ENCODE data around the gene VSIG8.

The VSIG8 gene

DNA sequence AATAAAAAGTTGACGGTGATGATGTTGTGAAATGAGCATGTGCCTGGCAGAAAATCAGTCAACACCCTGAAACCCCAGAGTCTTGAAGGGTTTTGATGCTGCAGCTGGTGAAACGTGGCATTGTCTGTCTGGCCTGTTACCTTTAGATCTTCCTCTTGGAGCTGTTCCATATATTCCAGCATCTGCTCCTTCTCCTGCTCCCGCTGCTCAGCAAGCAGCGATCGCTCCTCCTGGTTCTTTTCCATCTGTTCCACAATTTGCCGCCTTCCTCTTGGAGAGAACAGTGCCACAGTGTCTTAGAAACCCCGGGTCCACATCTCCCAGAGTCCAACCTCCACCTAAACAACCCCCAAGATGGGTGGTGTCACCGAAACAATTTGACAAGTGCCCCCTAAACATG lies 21.8 kb upstream of the VSIG8 start:
- TF ChIP-seq CTCF (IDR thresholded peaks at IDR 0.05; ENCODE audit: low read depth, low read length) (no peak), EZH2phosphoT487 (IDR thresholded peaks at IDR 0.05; ENCODE audit: low read depth) (no peak)
- Histone ChIP-seq H3K79me2 (ENCODE audit: low read length) (no peaks in the 10 kb centered on the region), H3K27ac (ENCODE audit: low read length) (no peak overlapping the region), H3K4me3 (ENCODE audit: low read length) (no peak overlapping the region), H3K4me1 (ENCODE audit: low read length) (peaks cover 32% of the 10 kb centered on the region), H3K36me3 (replicated peaks; ENCODE audit: low read depth, low read length) (no peaks in the 10 kb centered on the region), H4K20me1 (ENCODE audit: insufficient read depth, low read length) (no peaks in the 10 kb centered on the region), H3K4me2 (ENCODE audit: low read length) (no peak overlapping the region), H3K9ac (ENCODE audit: low read length) (no peak overlapping the region), H3K27me3 (ENCODE audit: low read depth, low read length) (peaks cover 5% of the 10 kb centered on the region; the same call in 1 of the 2 replicates), H2AFZ (ENCODE audit: low read depth, low read length) (no peak overlapping the region), H3K9me3 (ENCODE audit: insufficient read depth, low read length) (no peaks in the 10 kb centered on the region)

DNA sequence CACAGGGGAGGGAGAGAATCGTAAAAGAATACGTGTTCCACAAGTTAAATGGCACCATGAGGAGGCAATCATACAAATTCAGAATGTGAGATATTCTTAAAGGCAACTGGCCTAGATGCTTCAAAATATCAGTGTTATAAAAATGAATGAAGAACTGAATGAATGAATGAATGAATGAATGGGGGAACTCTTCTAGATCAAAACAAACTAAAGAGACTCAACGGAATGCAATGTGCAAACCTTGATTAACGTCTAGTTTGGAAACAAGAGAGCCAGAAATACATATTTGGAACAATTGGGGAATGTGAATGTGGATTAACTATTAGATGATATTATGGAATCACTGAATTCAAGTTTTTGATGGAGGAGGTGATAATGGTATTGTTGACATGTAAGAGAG lies 20.7 kb upstream of the VSIG8 start:
- no peak overlapping the region for H3K27ac ChIP-seq (ENCODE audit: low read length)
- no peaks in the 10 kb centered on the region for H3K36me3 ChIP-seq (replicated peaks; ENCODE audit: low read depth, low read length)
- H3K4me2 ChIP-seq (ENCODE audit: low read length) = no peak overlapping the region
- H3K4me3 ChIP-seq (ENCODE audit: low read length) = no peak overlapping the region
- no peaks in the 10 kb centered on the region for H4K20me1 ChIP-seq (ENCODE audit: insufficient read depth, low read length)
- H2AFZ ChIP-seq (ENCODE audit: low read depth, low read length) = no peak overlapping the region
- peaks cover 5% of the 10 kb centered on the region; the same call in 1 of the 2 replicates for H3K27me3 ChIP-seq (ENCODE audit: low read depth, low read length)
- peaks cover 21% of the 10 kb centered on the region for H3K4me1 ChIP-seq (ENCODE audit: low read length)
- no peaks in the 10 kb centered on the region for H3K9me3 ChIP-seq (ENCODE audit: insufficient read depth, low read length)
- no peaks in the 10 kb centered on the region for H3K79me2 ChIP-seq (ENCODE audit: low read length)
- TF ChIP-seq CTCF (IDR thresholded peaks at IDR 0.05; ENCODE audit: low read depth, low read length) (no peak), EZH2phosphoT487 (IDR thresholded peaks at IDR 0.05; ENCODE audit: low read depth) (no peak)
- H3K9ac ChIP-seq (ENCODE audit: low read length) = no peak overlapping the region

GRCh38 chr1:159882527-159882862 lies 20.0 kb upstream of the VSIG8 start:
- Histone ChIP-seq H2AFZ (ENCODE audit: low read depth, low read length) (no peak overlapping the region), H3K9me3 (ENCODE audit: insufficient read depth, low read length) (no peaks in the 10 kb centered on the region), H3K79me2 (ENCODE audit: low read length) (no peaks in the 10 kb centered on the region), H3K27me3 (ENCODE audit: low read depth, low read length) (peaks cover 5% of the 10 kb centered on the region; the same call in 1 of the 2 replicates), H3K36me3 (replicated peaks; ENCODE audit: low read depth, low read length) (no peaks in the 10 kb centered on the region), H3K4me3 (ENCODE audit: low read length) (no peak overlapping the region), H3K4me2 (ENCODE audit: low read length) (no peak overlapping the region), H3K4me1 (ENCODE audit: low read length) (peaks cover 17% of the 10 kb centered on the region), H3K27ac (ENCODE audit: low read length) (no peak overlapping the region), H3K9ac (ENCODE audit: low read length) (no peak overlapping the region), H4K20me1 (ENCODE audit: insufficient read depth, low read length) (no peaks in the 10 kb centered on the region)
- TF ChIP-seq EZH2phosphoT487 (IDR thresholded peaks at IDR 0.05; ENCODE audit: low read depth) (no peak), CTCF (IDR thresholded peaks at IDR 0.05; ENCODE audit: low read depth, low read length) (no peak)

DNA sequence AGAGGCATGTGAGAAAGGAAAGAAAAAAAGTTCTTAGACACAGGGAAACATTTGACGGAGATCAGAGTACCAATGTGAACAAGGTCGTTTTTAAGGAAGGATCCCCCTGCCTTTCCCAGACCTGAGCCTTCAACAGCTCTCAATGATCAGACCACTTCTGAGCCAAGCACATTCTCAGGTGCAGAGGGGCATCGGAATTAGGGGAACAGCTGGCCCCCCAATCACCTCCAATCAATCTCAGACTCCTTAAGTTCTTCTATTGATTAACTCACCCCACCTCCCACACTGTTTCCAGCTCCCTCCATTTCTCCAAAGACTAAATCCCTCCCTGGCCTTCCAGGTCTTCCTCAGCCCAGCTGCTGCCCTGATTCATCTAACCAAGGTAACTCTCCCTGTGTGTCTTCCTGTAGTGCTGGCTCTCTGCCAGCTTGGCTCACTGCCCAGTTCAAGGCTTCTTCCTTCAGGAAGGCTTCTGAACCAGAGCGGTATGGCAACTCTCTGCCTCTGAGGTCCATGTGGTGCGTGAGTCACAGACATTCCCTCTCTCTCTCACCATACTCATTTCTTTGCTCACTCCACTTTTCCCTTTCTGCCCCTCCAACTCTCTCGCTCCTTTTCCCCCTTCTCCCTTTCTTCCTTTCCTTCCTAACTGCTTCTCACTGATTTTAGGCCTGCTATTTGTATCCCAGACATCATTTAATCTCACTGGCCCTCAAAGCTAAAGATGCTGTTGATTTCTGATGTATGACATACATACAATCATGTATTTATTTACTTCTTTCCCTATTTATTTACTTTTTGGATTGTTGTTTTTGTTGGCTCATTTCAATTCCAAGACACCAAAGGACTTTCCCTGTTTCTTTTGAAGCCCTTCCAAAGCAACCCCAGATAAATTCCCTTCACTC lies 19.4 kb upstream of the VSIG8 start:
- TF ChIP-seq CTCF (IDR thresholded peaks at IDR 0.05; ENCODE audit: low read depth, low read length) = no peak
- no peak for TF ChIP-seq EZH2phosphoT487 (IDR thresholded peaks at IDR 0.05; ENCODE audit: low read depth)
- H3K36me3 ChIP-seq (replicated peaks; ENCODE audit: low read depth, low read length) = no peaks in the 10 kb centered on the region
- H3K27me3 ChIP-seq (ENCODE audit: low read depth, low read length) = peaks cover 5% of the 10 kb centered on the region; the same call in 1 of the 2 replicates
- no peaks in the 10 kb centered on the region for H3K79me2 ChIP-seq (ENCODE audit: low read length)
- H3K4me2 ChIP-seq (ENCODE audit: low read length) = no peak overlapping the region
- no peak overlapping the region for H2AFZ ChIP-seq (ENCODE audit: low read depth, low read length)
- H3K27ac ChIP-seq (ENCODE audit: low read length) = no peak overlapping the region
- H3K4me1 ChIP-seq (ENCODE audit: low read length) = peaks cover 11% of the 10 kb centered on the region
- no peaks in the 10 kb centered on the region for H4K20me1 ChIP-seq (ENCODE audit: insufficient read depth, low read length)
- H3K9me3 ChIP-seq (ENCODE audit: insufficient read depth, low read length) = no peaks in the 10 kb centered on the region
- no peak overlapping the region for H3K9ac ChIP-seq (ENCODE audit: low read length)
- no peak overlapping the region for H3K4me3 ChIP-seq (ENCODE audit: low read length)

Measured in OCI-LY3 (cell line).